NCI-H2081 treated with DMSO at 0.1 percent for 48 hours (cell line): ENCODE measurements around the gene B3GNT9.

Experiments
- DNase-seq: peaks from one replicate; lab custom pipeline; 2025; lab: John Stamatoyannopoulos, UW

The B3GNT9 gene

GRCh38 chr16:67112591-67113399 lies 38.0 kb downstream of the B3GNT9 start:
- no peak for DNase-seq

DNA sequence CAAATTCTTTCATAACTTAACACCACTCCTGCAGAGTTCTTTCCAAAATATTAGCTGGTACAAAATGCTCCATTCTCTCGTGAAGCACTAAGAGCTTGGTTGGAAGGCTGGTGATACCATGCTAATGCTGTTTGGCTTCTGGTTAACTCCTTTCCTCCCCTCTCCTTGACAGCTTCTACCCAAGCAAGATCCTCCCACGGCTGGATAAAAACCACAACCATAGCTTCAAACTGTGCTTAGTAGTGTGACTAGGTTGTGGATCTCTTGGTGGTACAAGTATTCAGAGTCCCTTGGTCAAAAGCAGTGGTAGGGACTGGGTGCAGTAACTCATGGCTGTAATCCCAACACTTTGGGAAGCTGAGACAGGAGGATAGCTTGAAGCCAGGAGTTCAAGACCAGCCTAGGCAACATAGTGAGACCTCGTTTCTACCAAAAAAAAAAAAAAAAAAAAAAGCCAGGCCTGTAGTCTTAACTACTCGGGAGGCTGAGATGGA lies 38.8 kb downstream of the B3GNT9 start:
- no peak for DNase-seq

DNA sequence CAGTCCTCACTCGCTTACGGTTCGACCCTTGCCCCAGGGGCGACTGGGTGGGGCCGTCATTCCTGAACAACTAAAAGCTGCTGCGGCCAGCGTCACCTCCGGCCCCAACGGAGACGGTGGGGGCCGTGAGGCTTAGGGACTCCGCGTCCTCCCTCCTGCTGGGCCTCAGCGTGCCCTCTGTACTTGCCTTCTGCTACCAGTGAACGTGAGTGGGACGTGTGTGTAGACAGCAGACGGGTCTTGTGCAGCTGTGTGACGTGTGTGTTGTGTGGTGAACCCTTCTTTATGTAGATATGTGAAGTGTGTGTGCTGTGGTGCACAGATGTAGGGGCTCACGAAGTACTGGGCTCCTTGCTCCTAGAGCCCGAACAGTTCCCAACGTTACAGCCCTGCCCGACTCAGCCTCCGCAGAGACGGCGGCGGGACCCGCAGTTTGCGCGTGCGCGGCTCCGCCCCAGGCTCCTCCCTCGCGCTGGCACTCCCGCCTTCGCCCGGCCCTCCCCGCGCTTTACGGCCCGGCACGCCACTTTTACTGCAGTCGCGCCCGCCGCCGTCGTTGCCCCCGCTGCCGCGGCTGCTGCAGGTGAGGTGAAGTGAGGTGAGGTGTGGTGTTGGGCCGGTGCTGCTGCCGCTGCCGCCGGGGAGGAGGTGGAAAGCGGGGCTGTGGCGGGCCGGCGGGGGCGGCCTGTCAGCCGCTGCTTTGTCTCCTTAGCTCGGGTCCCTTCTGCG lies 41.2 kb downstream of the B3GNT9 start, which contains the start of gene PHAF1:
Gene PHAF1 (plus strand): TSS at position 535 of the 729 bp plus-strand sequence. CDS start 235 bp downstream, outside the sequence.
- DNase-seq: peak; percentile 22

DNA sequence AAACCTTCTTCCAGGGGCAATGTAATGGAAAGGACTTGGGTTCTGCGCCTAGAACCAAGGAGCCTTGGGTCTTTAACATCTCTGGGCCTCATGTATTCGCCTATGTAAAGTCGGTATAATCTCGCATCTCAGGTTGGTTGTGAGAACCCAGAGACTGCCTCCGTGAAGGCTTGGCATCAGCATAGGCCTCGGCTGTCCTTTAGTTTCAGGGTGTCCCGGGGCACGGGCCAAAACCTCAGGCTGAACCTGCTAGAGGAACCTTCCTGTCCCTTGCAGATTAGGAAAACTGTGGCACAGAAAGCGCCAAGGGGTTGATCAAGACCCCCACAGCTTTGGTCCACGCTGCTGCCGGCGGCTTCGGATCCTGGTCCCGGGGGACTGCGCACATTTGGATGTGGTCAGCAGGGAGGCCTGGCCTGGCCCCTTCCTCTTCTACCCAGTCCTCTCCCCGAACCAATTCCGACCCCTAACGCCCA lies 41.8 kb downstream of the B3GNT9 start:
- DNase-seq: no peak

- no peak for DNase-seq
Observed at GRCh38 chr16:67108489-67108888, 42.3 kb downstream of the B3GNT9 start.

- no peak for DNase-seq
Observed at GRCh38 chr16:67105881-67106280, 44.9 kb downstream of the B3GNT9 start.

DNA sequence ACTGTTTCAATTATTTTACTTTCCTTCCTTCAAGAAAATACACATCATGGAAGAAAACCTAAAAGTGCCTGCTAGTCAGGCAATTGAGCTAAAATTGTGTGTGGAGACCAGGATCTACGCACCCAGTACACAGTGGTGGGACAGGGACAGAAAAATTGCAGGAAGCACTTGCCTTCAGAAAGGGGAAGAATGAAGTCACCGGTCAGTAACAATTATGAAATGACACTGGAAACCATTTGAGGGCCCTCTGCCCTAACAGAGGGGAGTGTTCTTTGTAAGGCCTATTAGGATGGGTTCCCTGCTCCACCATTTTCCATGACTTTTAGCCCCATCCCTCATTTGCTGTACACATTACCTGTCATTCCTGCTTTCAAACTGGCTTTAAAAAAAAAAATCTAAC lies 45.6 kb downstream of the B3GNT9 start:
- DNase-seq: no peak

DNA sequence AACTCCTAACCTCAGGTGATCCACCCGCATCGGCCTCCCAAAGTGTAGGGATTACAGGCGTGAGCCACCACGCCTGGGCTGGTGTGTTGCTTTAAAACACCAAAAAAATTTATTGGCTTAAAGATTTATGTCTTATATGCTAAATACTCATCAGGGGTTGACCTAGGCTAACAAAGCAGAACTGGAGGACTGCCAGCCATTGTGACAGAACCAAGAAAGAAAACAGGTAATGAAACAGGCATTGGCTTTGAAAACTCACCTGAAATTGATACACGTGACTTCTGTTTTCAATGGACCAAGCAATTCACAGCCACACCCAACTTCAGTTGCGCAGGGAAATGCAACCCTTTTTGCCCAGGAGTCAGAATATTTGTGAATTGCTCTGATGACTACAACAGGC lies 46.0 kb downstream of the B3GNT9 start:
- no peak for DNase-seq

DNA sequence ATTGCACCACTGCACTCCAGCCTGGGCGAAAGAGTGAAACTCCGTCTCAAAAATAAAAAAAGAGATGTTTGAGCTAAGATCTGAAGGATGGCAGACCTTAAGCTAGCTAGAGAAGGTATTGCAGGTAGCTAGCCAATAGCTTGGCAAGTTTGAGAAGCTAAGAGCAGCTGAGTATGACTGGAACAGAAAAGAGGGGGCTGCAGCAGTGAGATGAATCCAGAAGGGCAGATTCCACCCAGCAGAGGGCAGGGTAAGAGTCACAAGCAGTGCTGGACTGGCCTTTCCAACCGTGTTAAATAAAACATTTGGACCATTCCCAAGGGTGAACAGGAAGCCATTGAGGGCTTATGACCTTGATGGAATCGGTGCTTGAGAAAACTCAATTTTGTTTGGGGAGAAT lies 46.7 kb downstream of the B3GNT9 start:
- no peak for DNase-seq

DNA sequence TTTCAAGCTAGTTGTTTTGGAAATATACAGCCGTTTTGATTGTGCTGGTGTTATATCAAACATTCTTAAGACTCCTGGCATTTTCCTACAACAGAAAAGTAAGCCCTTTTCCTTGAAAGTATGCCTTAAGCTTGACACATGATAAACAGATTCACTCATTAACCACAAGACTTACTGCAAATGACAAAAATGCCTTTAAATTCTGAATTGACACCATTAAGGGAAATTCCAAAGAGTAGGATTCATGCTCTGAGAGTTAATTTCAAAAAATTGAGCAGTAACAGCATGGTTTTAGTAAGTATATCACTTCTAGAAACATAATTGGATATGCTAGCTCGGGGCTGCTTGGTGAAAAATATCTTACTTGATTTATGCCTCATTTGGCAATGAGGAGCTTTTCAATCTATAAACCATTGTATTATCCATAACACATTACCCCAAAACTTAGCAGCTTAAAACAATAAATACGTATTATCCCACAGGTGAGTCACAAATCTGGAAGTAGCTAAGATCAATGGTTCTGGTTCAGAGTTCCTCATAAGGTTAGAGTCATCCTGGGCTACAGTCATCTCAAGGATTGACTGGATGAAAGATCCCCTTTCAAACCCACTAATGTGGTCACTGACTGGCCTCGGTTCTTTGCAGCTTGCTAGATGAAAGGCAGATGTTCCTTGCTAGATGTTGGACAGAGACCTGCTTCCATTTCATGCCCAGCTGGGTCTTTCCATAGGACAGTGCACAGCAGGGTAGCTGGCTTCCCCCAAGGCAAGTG lies 49.3 kb downstream of the B3GNT9 start:
- no peak for DNase-seq

GRCh38 chr16:67100569-67101310 lies 50.1 kb downstream of the B3GNT9 start:
- DNase-seq: no peak

- no peak for DNase-seq
Observed at GRCh38 chr16:67098599-67098998, 52.2 kb downstream of the B3GNT9 start.
